HG03108 (cell line): ENCODE measurements around the gene SMAD3.

Experiments used
- ATAC-seq: cut with Tn5 transposase; IDR thresholded peaks from one replicate; pipeline ENCODE4 v1.9.1; 2021; ENCODE audit warnings: moderate library complexity; ENCODE audit not compliant: unreplicated experiment

The SMAD3 gene

GRCh38 chr15:67095912-67096311 is 30.5 kb downstream of the SMAD3 start:
- no peak for ATAC-seq

GRCh38 chr15:67096546-67097294 is 31.3 kb downstream of the SMAD3 start:
- ATAC-seq = no peak

- no peak for ATAC-seq
Measured at GRCh38 chr15:67097424-67097823, 32.0 kb downstream of the SMAD3 start.

GRCh38 chr15:67097930-67098740 is 32.7 kb downstream of the SMAD3 start:
- no peak for ATAC-seq

- ATAC-seq = no peak
Measured at GRCh38 chr15:67098768-67099282, 33.4 kb downstream of the SMAD3 start.

- ATAC-seq = no peak
Measured at GRCh38 chr15:67100124-67100791, 34.9 kb downstream of the SMAD3 start.

- peak; percentile 68 for ATAC-seq
Measured at GRCh38 chr15:67100801-67101581, 35.6 kb downstream of the SMAD3 start.

- ATAC-seq = no peak
Measured at GRCh38 chr15:67101911-67102598, 36.7 kb downstream of the SMAD3 start.

GRCh38 chr15:67102599-67102929 is 37.2 kb downstream of the SMAD3 start:
- no peak for ATAC-seq

GRCh38 chr15:67103021-67103420 is 37.6 kb downstream of the SMAD3 start:
- no peak for ATAC-seq

- ATAC-seq = no peak
Measured at GRCh38 chr15:67103432-67103831, 38.0 kb downstream of the SMAD3 start.

GRCh38 chr15:67103869-67104268 is 38.5 kb downstream of the SMAD3 start:
- no peak for ATAC-seq

GRCh38 chr15:67104510-67104909 is 39.1 kb downstream of the SMAD3 start:
- no peak for ATAC-seq

- ATAC-seq = no peak
Measured at GRCh38 chr15:67105065-67105951, 39.9 kb downstream of the SMAD3 start.

- ATAC-seq = no peak
Measured at GRCh38 chr15:67105991-67106763, 40.8 kb downstream of the SMAD3 start.

GRCh38 chr15:67106764-67107013 is 41.3 kb downstream of the SMAD3 start:
- ATAC-seq = no peak

- no peak for ATAC-seq
Measured at GRCh38 chr15:67107014-67107812, 41.8 kb downstream of the SMAD3 start.
